ENCODE data around the gene PLPP4.

- TF ChIP-seq ZNF70 (CRISPR knock-in tag; IDR thresholded peaks at IDR 0.05) (no peak), PATZ1 (CRISPR knock-in tag; IDR thresholded peaks at IDR 0.05; ENCODE audit: borderline replicate concordance) (no peak), ZFP30 (CRISPR knock-in tag; IDR thresholded peaks at IDR 0.05) (no peak), ARNTL (CRISPR knock-in tag; IDR thresholded peaks at IDR 0.05; ENCODE audit: borderline replicate concordance, low read depth) (no peak), TSHZ2 (CRISPR knock-in tag; IDR thresholded peaks at IDR 0.05) (no peak), BACH2 (CRISPR knock-in tag; IDR thresholded peaks at IDR 0.05; ENCODE audit: borderline replicate concordance) (no peak)
Observed at GRCh38 chr10:120578134-120578533, 121.1 kb downstream of the PLPP4 start.

Measured in SK-N-SH treated with all-trans-retinoic acid at 6 μM for 48 hours (cell line).